ENCODE results near the gene XPNPEP1. TPM values are rescaled to one million over a fixed set of nuclear protein-coding genes. Genes with fewer than 3 reads are reported as not detected.

Gene XPNPEP1
- polyA plus RNA-seq, 1 of the 3 experiments (the other 2 are of a cell fraction): 167 TPM

DNA sequence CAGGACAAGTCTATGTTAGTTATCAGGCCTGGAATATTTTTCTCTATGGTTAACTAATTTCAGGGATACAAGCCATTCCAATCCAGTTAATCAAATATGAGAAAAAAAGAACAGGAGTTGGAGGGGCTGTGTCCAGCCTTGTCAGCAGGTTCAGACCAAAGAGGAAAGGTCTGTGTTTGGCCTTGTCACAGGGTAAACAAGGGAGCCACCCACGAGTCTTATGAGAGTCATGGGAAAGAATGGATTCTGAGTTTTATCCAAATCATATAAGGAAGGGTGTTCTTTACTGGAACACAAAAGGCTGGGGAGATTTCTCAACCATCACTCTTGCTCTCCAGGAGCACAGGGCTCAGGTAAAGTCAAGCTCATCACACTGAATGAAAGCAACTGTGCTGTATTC, 99.1 kb downstream of the XPNPEP1 start:
- POLR2A ChIA-PET: no interaction called here
- no peaks in the 10 kb centered on the region for H3K27me3 ChIP-seq (ENCODE audit: insufficient read depth)

GRCh38 chr10:109823196-109823595, 100.1 kb downstream of the XPNPEP1 start:
- Histone ChIP-seq H3K9ac (no peak overlapping the region), H3F3A (replicated peaks; ENCODE audit: insufficient read depth) (no peaks in the 10 kb centered on the region), H3K27ac (ENCODE audit: low read depth in 2 of 2, low read length in 1 of 2) (no peak overlapping the region), H3K4me3 (ENCODE audit: low read depth in 2 of 2, low read length in 1 of 2) (no peak overlapping the region), H3K27me3 (ENCODE audit: insufficient read depth) (no peaks in the 10 kb centered on the region), H3K4me1 (ENCODE audit: control insufficient read depth in 1 of 2, insufficient read depth in 2 of 2, low read depth in 1 of 2, low read length in 1 of 2) (no peaks in the 10 kb centered on the region), H3K9me3 (no peaks in the 10 kb centered on the region), H3K79me2 (ENCODE audit: insufficient read depth) (no peaks in the 10 kb centered on the region), H4K20me1 (ENCODE audit: insufficient read depth) (no peaks in the 10 kb centered on the region), H2AFZ (ENCODE audit: low read depth) (no peak overlapping the region), H3K36me3 (replicated peaks in 1 of 2; ENCODE audit: control insufficient read depth in 1 of 2, insufficient read depth in 2 of 2, low read length in 1 of 2) (no peaks in the 10 kb centered on the region), H3K4me2 (no peak overlapping the region), H3K9me2 (no peaks in the 10 kb centered on the region)
- ChIA-PET POLR2A (no interaction called here), CTCF (no interaction called here)
- 15% methylated on average over 3 of the region's 3 CpGs for WGBS (ENCODE audit: low lambda C conversion rate)
- DNase-seq: no peak
- TF ChIP-seq, protein P1, sequence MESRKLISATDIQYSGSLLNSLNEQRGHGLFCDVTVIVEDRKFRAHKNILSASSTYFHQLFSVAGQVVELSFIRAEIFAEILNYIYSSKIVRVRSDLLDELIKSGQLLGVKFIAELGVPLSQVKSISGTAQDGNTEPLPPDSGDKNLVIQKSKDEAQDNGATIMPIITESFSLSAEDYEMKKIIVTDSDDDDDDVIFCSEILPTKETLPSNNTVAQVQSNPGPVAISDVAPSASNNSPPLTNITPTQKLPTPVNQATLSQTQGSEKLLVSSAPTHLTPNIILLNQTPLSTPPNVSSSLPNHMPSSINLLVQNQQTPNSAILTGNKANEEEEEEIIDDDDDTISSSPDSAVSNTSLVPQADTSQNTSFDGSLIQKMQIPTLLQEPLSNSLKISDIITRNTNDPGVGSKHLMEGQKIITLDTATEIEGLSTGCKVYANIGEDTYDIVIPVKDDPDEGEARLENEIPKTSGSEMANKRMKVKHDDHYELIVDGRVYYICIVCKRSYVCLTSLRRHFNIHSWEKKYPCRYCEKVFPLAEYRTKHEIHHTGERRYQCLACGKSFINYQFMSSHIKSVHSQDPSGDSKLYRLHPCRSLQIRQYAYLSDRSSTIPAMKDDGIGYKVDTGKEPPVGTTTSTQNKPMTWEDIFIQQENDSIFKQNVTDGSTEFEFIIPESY (IDR thresholded peaks at IDR 0.05; ENCODE audit: borderline replicate concordance, low read depth): no peak
- TF ChIP-seq RCOR1 (IDR thresholded peaks at IDR 0.05; ENCODE audit: low read length) (no peak), TEAD4 (IDR thresholded peaks at IDR 0.05; ENCODE audit: borderline replicate concordance, insufficient read depth) (no peak), POLR2AphosphoS5 (IDR thresholded peaks at IDR 0.05; ENCODE audit: low read depth, low read length) (no peak)
- TF ChIP-seq, protein P2, sequence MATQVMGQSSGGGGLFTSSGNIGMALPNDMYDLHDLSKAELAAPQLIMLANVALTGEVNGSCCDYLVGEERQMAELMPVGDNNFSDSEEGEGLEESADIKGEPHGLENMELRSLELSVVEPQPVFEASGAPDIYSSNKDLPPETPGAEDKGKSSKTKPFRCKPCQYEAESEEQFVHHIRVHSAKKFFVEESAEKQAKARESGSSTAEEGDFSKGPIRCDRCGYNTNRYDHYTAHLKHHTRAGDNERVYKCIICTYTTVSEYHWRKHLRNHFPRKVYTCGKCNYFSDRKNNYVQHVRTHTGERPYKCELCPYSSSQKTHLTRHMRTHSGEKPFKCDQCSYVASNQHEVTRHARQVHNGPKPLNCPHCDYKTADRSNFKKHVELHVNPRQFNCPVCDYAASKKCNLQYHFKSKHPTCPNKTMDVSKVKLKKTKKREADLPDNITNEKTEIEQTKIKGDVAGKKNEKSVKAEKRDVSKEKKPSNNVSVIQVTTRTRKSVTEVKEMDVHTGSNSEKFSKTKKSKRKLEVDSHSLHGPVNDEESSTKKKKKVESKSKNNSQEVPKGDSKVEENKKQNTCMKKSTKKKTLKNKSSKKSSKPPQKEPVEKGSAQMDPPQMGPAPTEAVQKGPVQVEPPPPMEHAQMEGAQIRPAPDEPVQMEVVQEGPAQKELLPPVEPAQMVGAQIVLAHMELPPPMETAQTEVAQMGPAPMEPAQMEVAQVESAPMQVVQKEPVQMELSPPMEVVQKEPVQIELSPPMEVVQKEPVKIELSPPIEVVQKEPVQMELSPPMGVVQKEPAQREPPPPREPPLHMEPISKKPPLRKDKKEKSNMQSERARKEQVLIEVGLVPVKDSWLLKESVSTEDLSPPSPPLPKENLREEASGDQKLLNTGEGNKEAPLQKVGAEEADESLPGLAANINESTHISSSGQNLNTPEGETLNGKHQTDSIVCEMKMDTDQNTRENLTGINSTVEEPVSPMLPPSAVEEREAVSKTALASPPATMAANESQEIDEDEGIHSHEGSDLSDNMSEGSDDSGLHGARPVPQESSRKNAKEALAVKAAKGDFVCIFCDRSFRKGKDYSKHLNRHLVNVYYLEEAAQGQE (IDR thresholded peaks at IDR 0.05; ENCODE audit: low read depth, low read length): no peak

More for the DNA sequence above, 99.1 kb downstream of the XPNPEP1 start:
- whole genome bisulfite sequencing (ENCODE audit: low lambda C conversion rate): 0% methylated on average over 1 of the region's 1 CpG
- TF ChIP-seq CTCF (IDR thresholded peaks at IDR 0.05): no peak
- no peak for TF ChIP-seq RAD21 (IDR thresholded peaks at IDR 0.05; ENCODE audit: low read length)
- TF ChIP-seq FOSL2 (IDR thresholded peaks at IDR 0.05; ENCODE audit: borderline replicate concordance, low read depth): no peak
- no peak for TF ChIP-seq RXRA (IDR thresholded peaks at IDR 0.05; ENCODE audit: borderline replicate concordance, low read depth)
- H3K4me2 ChIP-seq: no peak overlapping the region
- H3F3A ChIP-seq (replicated peaks; ENCODE audit: insufficient read depth): no peaks in the 10 kb centered on the region
- DNase-seq: no peak
- no peak overlapping the region for H3K9ac ChIP-seq
- no peaks in the 10 kb centered on the region for H4K20me1 ChIP-seq (ENCODE audit: insufficient read depth)
- H3K9me3 ChIP-seq: no peaks in the 10 kb centered on the region
- no peak overlapping the region for H3K4me3 ChIP-seq (ENCODE audit: low read depth in 2 of 2, low read length in 1 of 2)
- CTCF ChIA-PET: no interaction called here
- no peaks in the 10 kb centered on the region for H3K9me2 ChIP-seq
- no peak overlapping the region for H3K27ac ChIP-seq (ENCODE audit: low read depth in 2 of 2, low read length in 1 of 2)
- H3K36me3 ChIP-seq (replicated peaks in 1 of 2; ENCODE audit: control insufficient read depth in 1 of 2, insufficient read depth in 2 of 2, low read length in 1 of 2): no peaks in the 10 kb centered on the region
- no peaks in the 10 kb centered on the region for H3K4me1 ChIP-seq (ENCODE audit: control insufficient read depth in 1 of 2, insufficient read depth in 2 of 2, low read depth in 1 of 2, low read length in 1 of 2)
- H2AFZ ChIP-seq (ENCODE audit: low read depth): no peak overlapping the region
- no peaks in the 10 kb centered on the region for H3K79me2 ChIP-seq (ENCODE audit: insufficient read depth)

Measured in SK-N-SH (cell line).